Measurements from ENCODE around the gene DCST1. TPM values are rescaled to one million over a fixed set of nuclear protein-coding genes. Genes with fewer than 3 reads are reported as not detected.

DCST1 gene
- total and polyA plus RNA-seq, 2 of the 8 experiments (the other 6 are each of a cell fraction or from before 2014, with no cell fraction given): not detected

- TF ChIP-seq CHD7 (IDR thresholded peaks at IDR 0.05; ENCODE audit: insufficient replicate concordance, low read length) (no peak), POLR2AphosphoS5 (IDR thresholded peaks at IDR 0.05; ENCODE audit: low read depth, low read length) (no peak), FOSL1 (IDR thresholded peaks at IDR 0.05; ENCODE audit: insufficient read depth, low read depth, low read length) (no peak), SP2 (IDR thresholded peaks at IDR 0.05; ENCODE audit: low read length) (no peak), TAF1 (IDR thresholded peaks at IDR 0.05; ENCODE audit: low read depth, low read length) (no peak), EP300 (IDR thresholded peaks at IDR 0.05; ENCODE audit: borderline replicate concordance in 1 of 2, low read depth in 2 of 2, low read length in 2 of 2) (no peak), HDAC6 (IDR thresholded peaks at IDR 0.05; ENCODE audit: low read depth, low read length) (no peak), ZNF274 (IDR thresholded peaks at IDR 0.05; ENCODE audit: borderline replicate concordance, extremely low read depth, low read length) (no peak), TEAD4 (IDR thresholded peaks at IDR 0.05; ENCODE audit: low read depth, low read length) (0 out of 2 replicates have a peak, but pooled peaks have one; percentile 4)
These were observed 57.7 kb downstream of the DCST1 start (continued) for GRCh38 chr1:155091071-155092051.
